HepG2 (cell line): ENCODE measurements around the gene NFATC4. TPM values are rescaled to one million over a fixed set of nuclear protein-coding genes. Genes with fewer than 3 reads are reported as not detected.
A peak's percentile ranks its signal among the peaks of the same experiment; 100 is the strongest.

Experiments used
- GTF2F1 ChIP-seq: fragments of 150-350 bp; IDR thresholded peaks from 2 replicates; pipeline ENCODE4 v1.6.1; 2014; ENCODE audit warnings: low read length
- NRL ChIP-seq: sonication (generic); formaldehyde crosslinking; IDR thresholded peaks from 2 replicates; pipeline ENCODE4 v1.5.0; 2020; ENCODE audit warnings: missing genetic modification reagents, mild to moderate bottlenecking, moderate library complexity, borderline replicate concordance
- TBP ChIP-seq: sonication (generic); formaldehyde crosslinking; IDR thresholded peaks from 2 replicates; pipeline ENCODE4 v1.5.0; 2020; ENCODE audit warnings: missing genetic modification reagents
- TCF12 ChIP-seq, 2 experiments: fragments of 450-650 bp in 1 of 2; sonication (generic) in 1 of 2; formaldehyde crosslinking in 1 of 2; IDR thresholded peaks; 2 replicates each; pipeline versions ENCODE4 v1.6.1 to v1.8.0; 2017 to 2022; ENCODE audit warnings: antibody characterized with exemption in 1 of 2, mild to moderate bottlenecking in 1 of 2, missing genetic modification reagents in 1 of 2, moderate library complexity in 1 of 2
- ZBTB42 ChIP-seq: sonication (generic); formaldehyde crosslinking; IDR thresholded peaks from 2 replicates; pipeline ENCODE4 v1.5.0; 2020; ENCODE audit warnings: mild to moderate bottlenecking, missing genetic modification reagents
- ZFP36L1 ChIP-seq: sonication (generic); formaldehyde crosslinking; IDR thresholded peaks from 2 replicates; pipeline ENCODE4 v1.8.0; 2022; ENCODE audit warnings: mild to moderate bottlenecking, missing genetic modification reagents, moderate library complexity
- ZKSCAN8 ChIP-seq: IDR thresholded peaks from 2 replicates; pipeline ENCODE4 v1.6.1; 2016; ENCODE audit warnings: borderline replicate concordance, missing genetic modification reagents, missing compliant biosample characterization
- ZNF234 ChIP-seq: sonication (generic); formaldehyde crosslinking; conservative IDR thresholded peaks from 2 replicates; pipeline ENCODE4 v1.5.1; 2020; ENCODE audit warnings: mild to moderate bottlenecking, missing genetic modification reagents
- ZNF343 ChIP-seq: sonication (generic); formaldehyde crosslinking; IDR thresholded peaks from 2 replicates; pipeline ENCODE4 v1.4.0; 2020; ENCODE audit warnings: mild to moderate bottlenecking, missing genetic modification reagents
- ZNF687 ChIP-seq: sonication (generic); formaldehyde crosslinking; IDR thresholded peaks from 2 replicates; pipeline ENCODE4 v1.5.1; 2020; ENCODE audit warnings: mild to moderate bottlenecking, missing genetic modification reagents, moderate library complexity
- polyA plus RNA-seq, 8 experiments: library from polyadenylated mRNA; depleted of rRNA in 3 of 8; stranded (reverse) in 7 of 8; unstranded in 1 of 8; fragments of >200 nt; fragmentation: Illumina TruSeq in 4 of 8; extraction: Trizol in 4 of 8; gene quantifications; 2 replicates each; pipeline versions ENCODE4 v1.2.1 to v1.2.3, GENCODE V29; 2011 to 2016; ENCODE audit warnings: low read depth in 4 of 8, missing spikeins in 1 of 8, mixed read lengths in 1 of 8; ENCODE audit not compliant: insufficient read depth in 1 of 8
- total RNA-seq, 5 experiments: library from RNA; depleted of rRNA; stranded (reverse); fragments of >200 nt; fragmentation: Illumina TruSeq; extraction: Trizol; gene quantifications; 2 replicates each; pipeline ENCODE4 v1.2.3, GENCODE V29; 2016; ENCODE audit warnings: low read depth in 1 of 5
- TF ChIP-seq, protein P1 (sequence below): sonication (generic); formaldehyde crosslinking; IDR thresholded peaks from 2 replicates; pipeline ENCODE4 v1.8.0; 2022; ENCODE audit warnings: mild to moderate bottlenecking, missing genetic modification reagents, moderate library complexity
- TF ChIP-seq, protein P2 (sequence below): sonication (generic); formaldehyde crosslinking; IDR thresholded peaks from 2 replicates; pipeline ENCODE4 v1.4.0; 2020; ENCODE audit warnings: missing genetic modification reagents
- TF ChIP-seq, protein P3 (sequence below): IDR thresholded peaks from 2 replicates; pipeline ENCODE4 v1.6.1; 2016; ENCODE audit warnings: mild to moderate bottlenecking, missing biosample characterization, missing genetic modification reagents
- TF ChIP-seq, protein P4 (sequence below): sonication (generic); formaldehyde crosslinking; IDR thresholded peaks from 2 replicates; pipeline ENCODE4 v1.4.0; 2020; ENCODE audit warnings: missing genetic modification reagents
- TF ChIP-seq, protein P5 (sequence below): sonication (generic); formaldehyde crosslinking; conservative IDR thresholded peaks from 2 replicates; pipeline ENCODE4 v1.4.0; 2020; ENCODE audit warnings: mild to moderate bottlenecking, missing genetic modification reagents, moderate library complexity

The NFATC4 gene
- total and polyA plus RNA-seq, 2 of the 13 experiments (the other 11 are each of a cell fraction or from before 2014, with no cell fraction given): 0.04 to 0.15 TPM

- TF ChIP-seq, protein P1, sequence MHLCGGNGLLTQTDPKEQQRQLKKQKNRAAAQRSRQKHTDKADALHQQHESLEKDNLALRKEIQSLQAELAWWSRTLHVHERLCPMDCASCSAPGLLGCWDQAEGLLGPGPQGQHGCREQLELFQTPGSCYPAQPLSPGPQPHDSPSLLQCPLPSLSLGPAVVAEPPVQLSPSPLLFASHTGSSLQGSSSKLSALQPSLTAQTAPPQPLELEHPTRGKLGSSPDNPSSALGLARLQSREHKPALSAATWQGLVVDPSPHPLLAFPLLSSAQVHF: no peak
- TF ChIP-seq GTF2F1: no peak
- TF ChIP-seq ZNF687: peak; percentile 55
- TF ChIP-seq, protein P2, sequence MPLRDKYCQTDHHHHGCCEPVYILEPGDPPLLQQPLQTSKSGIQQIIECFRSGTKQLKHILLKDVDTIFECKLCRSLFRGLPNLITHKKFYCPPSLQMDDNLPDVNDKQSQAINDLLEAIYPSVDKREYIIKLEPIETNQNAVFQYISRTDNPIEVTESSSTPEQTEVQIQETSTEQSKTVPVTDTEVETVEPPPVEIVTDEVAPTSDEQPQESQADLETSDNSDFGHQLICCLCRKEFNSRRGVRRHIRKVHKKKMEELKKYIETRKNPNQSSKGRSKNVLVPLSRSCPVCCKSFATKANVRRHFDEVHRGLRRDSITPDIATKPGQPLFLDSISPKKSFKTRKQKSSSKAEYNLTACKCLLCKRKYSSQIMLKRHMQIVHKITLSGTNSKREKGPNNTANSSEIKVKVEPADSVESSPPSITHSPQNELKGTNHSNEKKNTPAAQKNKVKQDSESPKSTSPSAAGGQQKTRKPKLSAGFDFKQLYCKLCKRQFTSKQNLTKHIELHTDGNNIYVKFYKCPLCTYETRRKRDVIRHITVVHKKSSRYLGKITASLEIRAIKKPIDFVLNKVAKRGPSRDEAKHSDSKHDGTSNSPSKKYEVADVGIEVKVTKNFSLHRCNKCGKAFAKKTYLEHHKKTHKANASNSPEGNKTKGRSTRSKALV: 0 out of 2 replicates have a peak, but pooled peaks have one; percentile 37
- TF ChIP-seq TCF12 (IDR thresholded peaks at IDR 0.05): no peak
- no peak for TF ChIP-seq TCF12 (CRISPR knock-in tag; IDR thresholded peaks at IDR 0.05)
- TF ChIP-seq ZNF234 (CRISPR knock-in tag): no peak
- TF ChIP-seq, protein P3, sequence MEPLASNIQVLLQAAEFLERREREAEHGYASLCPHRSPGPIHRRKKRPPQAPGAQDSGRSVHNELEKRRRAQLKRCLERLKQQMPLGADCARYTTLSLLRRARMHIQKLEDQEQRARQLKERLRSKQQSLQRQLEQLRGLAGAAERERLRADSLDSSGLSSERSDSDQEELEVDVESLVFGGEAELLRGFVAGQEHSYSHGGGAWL (CRISPR knock-in tag): peak; percentile 44; the same call in 1 of the 2 replicates
- TF ChIP-seq, protein P4, sequence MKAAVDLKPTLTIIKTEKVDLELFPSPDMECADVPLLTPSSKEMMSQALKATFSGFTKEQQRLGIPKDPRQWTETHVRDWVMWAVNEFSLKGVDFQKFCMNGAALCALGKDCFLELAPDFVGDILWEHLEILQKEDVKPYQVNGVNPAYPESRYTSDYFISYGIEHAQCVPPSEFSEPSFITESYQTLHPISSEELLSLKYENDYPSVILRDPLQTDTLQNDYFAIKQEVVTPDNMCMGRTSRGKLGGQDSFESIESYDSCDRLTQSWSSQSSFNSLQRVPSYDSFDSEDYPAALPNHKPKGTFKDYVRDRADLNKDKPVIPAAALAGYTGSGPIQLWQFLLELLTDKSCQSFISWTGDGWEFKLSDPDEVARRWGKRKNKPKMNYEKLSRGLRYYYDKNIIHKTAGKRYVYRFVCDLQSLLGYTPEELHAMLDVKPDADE (CRISPR knock-in tag): no peak; the same call in 1 of the 2 replicates
- peak; percentile 70; the same call in 1 of the 2 replicates for TF ChIP-seq ZFP36L1 (CRISPR knock-in tag)
- TF ChIP-seq ZNF343 (CRISPR knock-in tag): peak; percentile 93; the same call in 1 of the 2 replicates
- no peak for TF ChIP-seq TBP
- no peak; the same call in 1 of the 2 replicates for TF ChIP-seq ZKSCAN8 (CRISPR knock-in tag)
- no peak for TF ChIP-seq ZBTB42 (CRISPR knock-in tag)
- TF ChIP-seq, protein P5, sequence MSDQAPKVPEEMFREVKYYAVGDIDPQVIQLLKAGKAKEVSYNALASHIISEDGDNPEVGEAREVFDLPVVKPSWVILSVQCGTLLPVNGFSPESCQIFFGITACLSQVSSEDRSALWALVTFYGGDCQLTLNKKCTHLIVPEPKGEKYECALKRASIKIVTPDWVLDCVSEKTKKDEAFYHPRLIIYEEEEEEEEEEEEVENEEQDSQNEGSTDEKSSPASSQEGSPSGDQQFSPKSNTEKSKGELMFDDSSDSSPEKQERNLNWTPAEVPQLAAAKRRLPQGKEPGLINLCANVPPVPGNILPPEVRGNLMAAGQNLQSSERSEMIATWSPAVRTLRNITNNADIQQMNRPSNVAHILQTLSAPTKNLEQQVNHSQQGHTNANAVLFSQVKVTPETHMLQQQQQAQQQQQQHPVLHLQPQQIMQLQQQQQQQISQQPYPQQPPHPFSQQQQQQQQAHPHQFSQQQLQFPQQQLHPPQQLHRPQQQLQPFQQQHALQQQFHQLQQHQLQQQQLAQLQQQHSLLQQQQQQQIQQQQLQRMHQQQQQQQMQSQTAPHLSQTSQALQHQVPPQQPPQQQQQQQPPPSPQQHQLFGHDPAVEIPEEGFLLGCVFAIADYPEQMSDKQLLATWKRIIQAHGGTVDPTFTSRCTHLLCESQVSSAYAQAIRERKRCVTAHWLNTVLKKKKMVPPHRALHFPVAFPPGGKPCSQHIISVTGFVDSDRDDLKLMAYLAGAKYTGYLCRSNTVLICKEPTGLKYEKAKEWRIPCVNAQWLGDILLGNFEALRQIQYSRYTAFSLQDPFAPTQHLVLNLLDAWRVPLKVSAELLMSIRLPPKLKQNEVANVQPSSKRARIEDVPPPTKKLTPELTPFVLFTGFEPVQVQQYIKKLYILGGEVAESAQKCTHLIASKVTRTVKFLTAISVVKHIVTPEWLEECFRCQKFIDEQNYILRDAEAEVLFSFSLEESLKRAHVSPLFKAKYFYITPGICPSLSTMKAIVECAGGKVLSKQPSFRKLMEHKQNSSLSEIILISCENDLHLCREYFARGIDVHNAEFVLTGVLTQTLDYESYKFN (CRISPR knock-in tag): peak; percentile 57
- TF ChIP-seq NRL (CRISPR knock-in tag): peak; percentile 93
Measured at GRCh38 chr14:24366721-24367513, 1.1 kb upstream of the NFATC4 start (continued).
